Measurements from ENCODE around the gene IARS2.

- TF ChIP-seq CTCF (IDR thresholded peaks at IDR 0.05; ENCODE audit: poor library complexity, severe bottlenecking) (no peak), EZH2 (IDR thresholded peaks at IDR 0.05; ENCODE audit: borderline replicate concordance, insufficient read depth, low read length, poor library complexity, severe bottlenecking) (no peak), RAD21 (conservative IDR thresholded peaks at IDR 0.05) (no peak)
Observed at GRCh38 chr1:220093361-220094015, 444 bp upstream of the IARS2 start.
